NCI-H146 (cell line): Measurements from ENCODE around the gene ELL2.
A peak's percentile ranks its signal among the peaks of the same experiment; 100 is the strongest.

ENCODE experiments used
- DNase-seq: peaks from one replicate; lab custom pipeline; 2025; lab: John Stamatoyannopoulos, UW

Gene ELL2

DNA sequence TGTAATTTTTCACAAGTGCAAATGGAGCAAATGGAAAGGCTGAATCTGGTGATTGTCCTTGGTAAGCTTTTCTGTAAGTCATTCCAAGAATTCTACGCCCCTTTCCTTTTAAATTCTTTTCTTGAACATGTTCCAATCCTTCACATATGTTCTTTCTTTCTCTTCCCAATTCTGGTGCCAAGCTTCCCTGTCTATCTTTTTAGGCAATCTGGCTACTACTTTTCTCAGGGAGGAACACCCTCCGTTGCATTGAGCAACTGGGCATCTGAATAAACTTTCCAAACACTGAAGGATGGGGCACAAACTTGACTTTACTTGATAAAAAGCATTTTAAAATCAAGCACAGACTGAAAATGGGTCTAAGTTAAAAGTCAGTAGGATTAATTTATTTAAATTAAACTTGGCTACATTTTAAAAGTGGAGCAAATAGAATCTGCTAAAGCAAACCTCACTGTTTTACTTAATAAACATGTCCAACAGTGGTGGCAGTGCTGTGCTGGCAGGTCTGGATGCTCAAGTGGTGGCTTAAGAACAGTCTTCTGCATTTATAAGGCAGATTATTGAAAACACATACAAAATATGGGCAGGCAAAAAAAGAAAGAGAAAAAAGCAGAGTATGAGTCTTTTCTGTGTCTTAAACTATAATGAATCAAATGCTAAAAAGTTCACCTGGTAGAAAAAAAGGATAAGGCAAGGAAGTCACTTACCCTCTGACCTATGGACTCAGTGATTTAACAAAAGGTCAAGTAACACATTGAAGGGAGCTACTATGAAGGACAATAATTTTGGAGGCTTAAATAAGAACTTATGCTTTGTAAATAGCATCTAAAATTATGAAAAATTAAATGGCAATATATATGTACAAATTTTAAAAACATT is 5.4 kb downstream of the ELL2 start:
- no peak for DNase-seq

DNA sequence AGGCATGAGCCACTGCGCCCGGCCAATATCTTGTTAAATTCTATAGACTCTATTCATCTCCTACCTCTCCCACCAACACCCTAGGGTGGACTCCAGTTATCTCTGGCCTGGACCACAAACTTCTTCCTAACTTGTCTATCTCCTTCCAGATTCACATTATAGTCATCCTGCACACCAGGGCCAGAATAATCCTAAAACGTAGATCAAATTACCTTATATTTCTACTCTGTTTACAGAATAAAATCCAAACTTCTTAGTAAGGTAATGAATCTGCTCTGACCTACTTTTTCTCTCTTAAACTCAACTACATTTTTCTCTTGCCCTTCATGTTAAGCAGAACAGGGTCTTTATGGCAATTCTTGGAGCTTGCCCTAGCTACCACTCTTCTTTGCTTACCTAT is 6.9 kb downstream of the ELL2 start:
- no peak for DNase-seq

DNA sequence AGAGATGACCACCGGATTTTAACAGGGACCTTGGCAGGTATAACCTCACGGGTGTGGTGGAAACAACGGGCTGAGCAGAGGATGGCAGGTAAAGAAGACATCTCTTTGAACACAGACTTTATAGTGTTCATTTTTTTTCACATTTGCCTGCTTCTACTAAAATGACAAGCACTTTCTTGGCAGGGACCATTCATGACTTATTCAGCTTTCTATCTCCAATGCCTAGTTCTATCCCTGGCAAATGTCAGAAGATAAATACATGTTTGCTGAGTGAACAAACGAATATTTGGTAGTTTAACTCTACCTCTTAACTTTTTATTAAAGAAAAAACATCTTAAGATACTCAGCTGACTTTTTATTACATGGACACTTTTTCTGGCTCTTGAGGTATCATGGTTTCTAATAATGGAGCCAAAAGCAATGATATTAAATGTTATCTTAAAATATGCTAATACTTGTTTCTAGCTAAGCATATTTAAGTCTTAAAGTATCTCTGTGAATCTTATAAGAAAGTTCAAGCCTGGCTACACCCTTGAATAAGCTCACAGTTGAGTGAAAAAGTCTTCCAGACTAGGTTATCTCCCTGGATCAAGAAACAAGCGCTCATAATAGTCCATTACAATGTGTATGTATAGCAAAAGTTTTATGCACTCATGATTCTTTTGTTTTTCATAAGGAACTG is 8.5 kb downstream of the ELL2 start:
- no peak for DNase-seq

DNA sequence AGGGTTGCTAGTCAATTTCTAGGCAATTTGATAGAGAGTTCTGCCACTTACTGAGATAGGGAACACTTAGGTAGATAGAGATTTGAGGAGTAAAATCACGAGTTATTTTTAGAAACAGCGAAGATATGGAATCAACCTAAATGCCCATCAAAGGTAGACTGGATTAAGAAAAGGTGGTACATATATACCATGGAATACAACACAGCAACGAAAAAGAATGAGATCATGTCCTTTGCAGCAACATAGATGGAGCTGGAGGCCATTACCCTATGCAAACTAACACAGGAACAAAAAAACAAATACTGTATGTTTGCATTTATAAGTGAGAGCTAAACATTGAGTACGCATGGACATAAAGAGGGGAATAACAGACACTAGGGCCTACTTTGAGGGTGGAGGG is 9.7 kb downstream of the ELL2 start:
- DNase-seq: no peak

DNA sequence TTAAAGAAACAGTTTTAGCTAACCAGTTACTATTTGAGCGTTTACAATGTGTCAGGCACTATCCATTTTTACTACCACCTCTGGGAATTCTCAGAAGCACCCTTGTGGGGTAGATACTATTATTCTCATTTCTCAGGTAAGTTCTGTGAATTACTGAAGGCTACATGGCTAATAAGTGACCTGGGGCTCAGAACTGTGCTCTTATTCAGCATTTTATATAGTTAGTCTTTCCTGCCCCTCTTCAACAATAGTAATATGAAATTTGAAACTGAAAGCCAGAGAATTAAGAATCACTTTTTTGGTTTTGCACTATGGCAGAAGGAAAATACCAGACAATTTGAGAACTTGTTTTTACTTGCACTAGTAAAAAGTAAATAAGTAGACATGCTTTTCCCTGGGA is 11.8 kb downstream of the ELL2 start:
- no peak for DNase-seq

DNA sequence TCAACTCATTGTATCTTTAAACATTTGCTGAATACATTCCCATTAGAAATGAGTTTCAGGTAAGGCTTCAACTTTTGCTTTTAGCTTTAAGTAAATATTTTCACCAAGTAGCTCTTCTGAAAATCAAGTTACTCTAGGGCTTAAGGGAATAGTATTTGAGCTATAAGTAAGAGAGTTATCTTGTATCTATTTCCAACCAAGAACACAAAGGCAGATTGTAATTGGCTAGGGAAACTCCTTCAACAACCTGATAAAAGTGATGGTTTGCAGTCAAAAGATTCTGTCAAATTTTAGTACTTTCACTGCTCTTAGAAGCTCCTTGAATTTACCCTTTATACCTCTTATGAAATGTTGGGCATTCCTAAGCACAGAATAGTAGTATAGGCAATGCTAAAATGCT is 13.0 kb downstream of the ELL2 start:
- DNase-seq: no peak

DNA sequence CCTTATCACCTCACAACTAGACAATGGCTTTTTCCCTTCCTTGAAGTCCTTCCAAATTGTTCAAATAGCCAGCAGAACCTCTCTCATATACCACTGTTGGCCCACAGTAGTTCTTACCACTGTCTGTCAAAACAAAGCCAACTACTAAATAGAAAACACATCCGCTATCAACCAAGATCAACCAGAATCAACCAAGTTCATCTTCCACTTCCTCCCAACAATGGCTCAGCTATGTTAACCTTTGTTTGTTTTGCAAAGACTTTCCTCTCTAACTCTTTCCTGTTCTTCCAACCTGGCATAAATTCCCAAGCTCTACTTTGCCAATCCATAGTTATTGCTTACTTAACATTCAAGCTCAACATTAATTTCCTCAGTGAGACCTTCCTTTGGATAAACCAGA is 15.2 kb downstream of the ELL2 start:
- no peak for DNase-seq

DNA sequence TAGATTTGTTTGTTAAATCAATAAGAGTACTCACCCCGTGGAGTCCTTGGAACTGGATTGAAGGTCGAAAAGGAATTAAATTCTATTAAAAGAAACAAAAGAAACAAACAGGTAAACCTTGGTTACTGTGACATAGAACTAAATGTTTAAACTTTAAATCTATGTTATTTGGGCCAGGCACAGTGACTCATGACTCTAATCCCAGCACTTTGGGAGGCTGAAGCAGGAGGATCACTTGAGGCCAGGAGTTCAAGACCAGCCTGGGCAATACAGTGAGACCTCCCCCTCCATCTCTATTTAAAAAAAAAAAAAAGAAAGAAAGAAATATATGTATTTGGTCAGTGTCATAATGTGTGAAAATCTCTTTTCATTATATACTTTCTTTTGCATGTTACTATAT is 18.7 kb downstream of the ELL2 start:
- no peak for DNase-seq

DNA sequence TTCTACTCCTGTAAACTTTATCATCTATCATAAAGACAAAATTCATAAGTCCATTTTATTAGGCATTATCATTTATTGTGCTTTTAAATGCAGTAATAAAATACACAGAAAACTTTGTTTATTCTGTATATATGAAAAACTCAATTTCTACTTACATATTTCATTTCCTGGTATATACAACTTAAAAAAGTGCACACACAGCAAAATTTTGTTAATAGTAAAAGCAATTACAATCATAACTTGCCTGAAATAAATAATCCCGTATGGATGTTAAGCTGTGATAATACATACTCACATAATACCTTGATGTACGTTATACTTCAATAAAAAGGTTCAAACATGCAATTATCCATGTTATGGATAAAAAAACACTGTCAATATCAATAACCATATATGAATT is 19.2 kb downstream of the ELL2 start:
- no peak for DNase-seq

DNA sequence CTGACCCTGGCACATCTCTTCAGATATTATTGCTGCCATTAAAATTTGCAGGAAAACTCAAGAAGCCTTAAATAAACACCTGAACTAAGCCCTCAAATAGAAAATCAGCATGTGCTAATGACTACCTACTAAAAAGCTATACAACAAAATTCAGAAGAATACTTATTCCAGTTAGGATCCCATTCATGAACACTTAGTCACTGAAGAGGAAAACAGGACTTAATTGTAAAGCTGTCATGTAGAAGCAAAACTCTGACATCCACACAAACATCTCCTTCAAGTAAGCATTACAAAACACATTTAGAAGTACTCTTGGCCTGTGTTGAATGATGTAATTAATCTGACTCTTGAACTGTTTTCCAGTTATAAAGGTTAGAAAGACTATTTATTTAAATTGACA is 19.9 kb downstream of the ELL2 start:
- no peak for DNase-seq

DNA sequence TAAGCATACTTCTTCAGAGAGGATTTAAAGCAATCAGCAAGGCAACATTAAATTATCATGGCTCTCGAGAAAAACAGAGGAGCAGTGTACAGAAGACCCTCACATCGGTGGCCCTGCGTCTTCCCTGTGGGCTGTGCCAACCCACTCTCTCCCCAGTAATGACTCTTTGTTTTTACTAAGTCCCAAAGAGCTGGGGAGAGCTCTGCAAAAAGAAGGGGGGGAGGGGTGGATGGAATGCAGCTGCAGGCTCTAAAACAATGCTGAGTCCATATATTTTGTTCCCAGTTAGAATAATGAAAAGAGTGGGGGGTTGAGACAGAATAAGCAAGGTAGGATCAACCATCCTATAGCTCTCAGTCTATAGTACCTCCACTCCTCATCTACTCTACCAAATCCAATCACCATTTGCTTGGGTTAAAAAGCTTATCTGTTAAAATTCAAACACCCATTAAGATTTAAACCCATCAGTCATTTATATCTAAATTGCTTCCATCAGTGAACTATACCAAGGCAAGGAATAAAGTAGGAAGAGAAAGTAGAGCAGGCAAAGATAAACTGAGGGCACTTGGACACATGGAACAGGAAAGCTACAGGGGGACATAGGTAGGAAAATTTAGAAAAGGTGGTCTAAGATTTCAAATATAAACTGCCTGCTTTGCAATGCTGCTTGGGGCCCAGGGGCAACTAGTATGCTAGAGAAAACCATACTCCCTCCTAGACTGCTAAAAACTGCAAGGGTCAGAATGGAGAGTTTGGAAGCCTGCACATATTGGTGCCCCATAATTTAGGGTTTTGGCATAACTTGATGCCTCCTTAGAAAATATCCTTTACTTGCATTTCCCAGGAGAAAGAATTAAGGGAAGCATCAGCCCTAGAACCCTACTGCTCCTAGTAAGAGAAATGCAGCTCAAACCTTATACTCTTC is 20.6 kb downstream of the ELL2 start:
- DNase-seq: no peak

DNA sequence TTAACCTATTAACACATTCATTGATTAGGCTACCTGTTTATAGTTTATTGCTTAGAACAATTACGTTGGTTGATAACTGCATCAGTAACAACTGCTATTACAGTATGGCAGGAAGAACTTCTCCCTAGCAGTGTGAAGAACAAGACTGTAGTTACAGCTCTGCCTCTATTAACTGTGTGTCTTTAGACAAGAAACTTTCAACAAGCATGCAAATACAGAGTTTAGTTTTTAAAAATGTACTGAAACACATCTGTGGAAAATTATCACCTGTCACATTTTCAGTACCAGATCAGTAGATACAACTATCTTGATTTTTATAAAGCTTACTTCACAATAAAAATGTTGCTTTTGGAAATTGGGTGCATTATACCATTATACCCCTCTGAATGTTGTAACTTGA is 22.2 kb downstream of the ELL2 start:
- DNase-seq: no peak

DNA sequence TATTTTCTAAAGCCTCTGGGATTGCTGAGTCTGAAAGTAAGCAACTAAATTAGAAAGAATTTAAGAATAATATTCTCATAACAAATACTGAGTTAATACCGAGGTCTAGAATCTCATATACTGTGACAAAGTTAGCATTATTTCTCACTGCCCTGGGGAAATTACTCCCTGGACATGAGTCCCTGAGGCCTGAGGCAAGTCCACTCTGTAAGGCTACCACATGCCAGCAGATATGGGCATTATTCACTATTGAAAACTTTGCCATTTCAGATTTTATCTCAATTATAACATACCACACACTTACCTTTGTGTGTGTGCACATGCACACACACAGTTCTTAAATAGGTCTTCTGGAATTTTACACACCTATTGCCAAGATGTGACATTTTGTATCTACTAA is 22.9 kb downstream of the ELL2 start:
- no peak for DNase-seq

DNA sequence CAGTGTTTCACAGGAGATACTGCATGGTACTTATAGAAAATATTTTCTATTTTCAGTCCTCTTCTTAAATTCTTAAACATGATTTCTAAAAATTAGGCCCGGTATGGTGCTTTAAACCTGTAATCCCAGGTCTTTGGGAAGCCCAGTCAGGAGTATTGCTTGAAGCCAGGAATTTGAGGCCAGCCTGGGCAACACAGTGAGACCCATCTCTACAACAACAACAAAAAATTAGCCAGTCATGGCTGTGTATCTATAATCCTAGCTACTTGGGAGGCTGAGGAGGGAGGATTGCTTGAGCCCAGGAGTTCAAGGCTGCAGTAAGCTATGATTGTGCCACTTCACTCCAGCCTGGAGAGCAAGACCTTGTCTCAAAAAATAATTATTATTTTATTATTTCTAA is 23.3 kb downstream of the ELL2 start:
- no peak for DNase-seq

DNA sequence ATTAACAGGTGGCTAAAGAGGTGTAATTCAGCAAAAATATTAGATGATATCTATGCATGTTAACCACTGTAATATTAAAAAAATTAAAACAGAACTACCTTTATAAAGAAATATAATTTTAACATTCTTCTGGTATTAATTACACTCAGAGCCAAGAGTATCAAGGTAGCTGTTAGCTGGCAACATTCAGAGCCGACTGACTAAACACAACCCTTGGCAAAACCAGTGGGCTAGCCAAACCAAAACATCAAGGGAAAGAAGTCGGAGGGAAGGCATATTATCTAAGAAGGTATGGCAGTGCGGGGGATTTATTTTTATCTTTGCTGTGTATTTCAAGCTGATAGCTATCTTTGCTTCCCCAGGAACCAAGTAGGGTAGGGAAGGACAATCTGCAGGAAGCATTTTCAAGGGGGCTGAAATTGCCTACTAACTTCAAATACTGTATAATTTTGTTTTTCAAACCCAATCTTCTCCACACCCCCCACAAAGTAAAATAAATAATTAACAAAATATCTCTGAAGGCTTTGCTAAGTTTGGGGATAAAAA is 24.0 kb downstream of the ELL2 start:
- DNase-seq: no peak

DNA sequence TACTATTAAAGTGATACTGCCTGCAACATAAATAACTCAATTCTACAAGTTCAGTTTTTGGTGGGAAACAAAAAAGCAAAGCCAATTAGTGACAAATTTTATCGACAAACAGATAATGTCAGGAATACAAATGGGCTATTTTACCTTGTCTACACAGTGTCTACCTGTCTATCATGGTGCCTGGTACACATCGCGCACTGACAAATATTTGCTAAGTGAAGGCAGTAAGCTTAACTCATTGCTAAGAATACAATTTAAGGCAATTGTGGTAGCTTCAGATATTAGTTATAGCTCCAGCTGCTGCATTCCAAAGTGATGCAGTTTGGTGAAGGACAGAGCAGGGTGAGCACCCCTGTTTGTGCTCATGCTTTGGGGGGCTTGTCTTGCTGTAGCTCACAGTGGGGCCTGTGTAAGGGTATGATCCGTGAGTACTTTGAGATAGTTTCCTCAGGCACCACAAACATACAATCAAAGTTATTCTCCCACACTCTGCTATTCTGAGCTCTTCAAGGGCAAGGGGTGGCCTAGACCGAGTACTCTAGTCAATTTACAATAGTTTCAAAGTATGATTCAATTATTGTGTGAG is 24.7 kb downstream of the ELL2 start:
- no peak for DNase-seq

DNA sequence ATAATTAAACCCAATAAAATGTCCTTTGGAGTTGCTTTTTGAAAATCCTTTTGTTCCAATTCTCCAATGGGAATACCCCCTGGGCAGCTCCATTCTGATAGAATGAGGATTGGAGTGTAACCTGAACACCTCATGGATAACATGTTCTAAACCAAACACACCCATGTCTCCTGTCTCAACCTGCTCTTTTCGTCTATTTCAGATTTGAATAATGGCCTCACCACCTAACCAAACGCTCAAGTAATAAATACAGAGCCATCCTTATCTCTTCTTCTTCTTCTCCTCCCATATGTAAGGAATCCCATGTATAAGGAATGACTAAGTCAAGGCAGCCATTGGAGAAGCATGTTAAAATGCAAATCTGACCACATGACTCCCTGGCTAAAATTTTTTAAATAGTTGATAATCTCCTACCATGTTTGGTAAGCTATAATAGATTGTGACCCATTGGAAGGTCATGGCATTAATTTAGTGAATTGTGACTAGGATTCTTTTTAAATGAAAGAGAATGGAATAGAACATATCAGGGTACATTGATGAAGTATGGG is 26.0 kb downstream of the ELL2 start:
- peak; percentile 47 for DNase-seq

DNA sequence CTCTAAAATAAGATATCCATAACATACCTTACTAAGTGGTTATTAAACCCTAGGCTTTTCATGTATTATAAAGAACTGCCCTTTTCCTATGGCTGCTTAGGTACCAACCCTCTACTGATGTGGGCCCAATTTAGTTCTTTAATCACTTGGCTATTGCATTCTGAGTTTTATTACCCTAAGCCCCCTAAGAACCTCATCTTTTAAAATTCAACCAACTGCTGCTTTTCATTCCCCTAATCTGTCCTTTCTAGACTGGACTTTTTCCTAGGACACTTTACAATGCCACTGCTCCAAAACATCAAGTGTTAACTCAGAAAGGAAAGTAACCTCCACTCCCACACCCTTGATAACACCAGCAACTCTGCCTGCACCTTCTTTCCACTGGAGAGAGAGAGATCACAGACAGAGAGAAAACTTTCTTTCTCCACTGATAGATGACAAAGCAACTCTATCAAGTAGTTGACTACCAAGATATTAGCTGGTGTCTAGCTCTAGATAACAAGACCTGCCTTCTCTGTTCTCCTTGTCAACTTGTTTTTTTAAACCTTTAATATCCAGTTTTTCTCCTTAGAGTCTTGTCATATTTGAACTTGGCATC is 27.3 kb downstream of the ELL2 start:
- DNase-seq: no peak

DNA sequence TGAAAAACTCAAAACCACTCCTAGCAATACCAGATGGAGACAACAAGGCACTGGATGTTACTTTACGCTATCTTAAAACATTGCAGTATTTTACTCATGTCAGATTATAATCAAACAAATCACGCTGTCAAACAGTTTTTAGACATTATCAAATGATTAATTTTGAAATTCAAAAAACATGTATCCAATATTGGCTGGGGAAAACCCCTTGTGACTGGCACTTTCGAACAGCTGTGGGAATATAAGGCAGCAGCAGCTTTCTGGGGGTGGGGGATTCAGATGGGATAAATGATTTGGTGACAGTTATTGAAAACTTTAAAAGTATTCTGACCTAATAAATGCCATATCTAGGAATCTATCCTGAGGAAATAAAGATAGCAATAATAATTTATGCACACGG is 28.7 kb downstream of the ELL2 start:
- no peak for DNase-seq

DNA sequence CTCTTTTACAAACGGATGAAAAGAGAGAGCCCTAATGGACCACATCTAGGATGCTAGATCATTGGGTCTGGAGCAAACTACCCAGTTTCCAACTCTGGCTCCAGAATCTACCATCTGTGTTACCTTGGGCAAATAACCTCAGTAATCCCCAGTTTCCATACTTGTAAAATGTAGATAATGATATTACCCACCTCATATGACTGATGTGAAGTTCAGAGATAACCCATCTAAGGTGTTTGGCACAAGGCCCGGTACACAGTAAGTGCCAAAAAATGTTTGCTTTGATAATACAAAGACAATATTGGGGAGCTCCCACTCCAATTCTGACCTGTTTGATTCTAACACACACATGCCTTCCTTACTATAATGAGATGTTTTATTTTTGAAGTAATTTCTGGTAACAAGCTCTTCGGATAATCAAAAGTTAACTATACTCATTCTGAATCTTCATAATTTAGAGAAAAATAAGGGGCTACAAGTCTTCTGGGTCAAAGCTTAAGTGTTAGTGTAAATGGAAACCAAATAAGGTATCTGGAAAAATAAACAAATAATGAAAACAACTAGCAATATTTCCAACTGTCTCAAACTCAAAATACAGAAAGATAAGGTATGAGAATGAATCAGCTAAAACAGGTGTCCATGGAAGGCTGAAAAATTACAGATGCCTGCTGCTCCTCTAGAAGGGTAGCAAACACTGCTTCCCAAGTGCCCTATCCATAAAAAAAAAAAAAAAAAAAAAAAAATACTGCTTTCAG is 30.4 kb downstream of the ELL2 start:
- DNase-seq: no peak
